Cerebellar nuclear complex (tissue), 1 donor: ENCODE results near the gene GABBR1.

ENCODE experiments used
- DNase-seq, 2 experiments: peaks; one replicate each; lab custom pipeline; 2025; lab: John Stamatoyannopoulos, UW

GABBR1 gene

DNA sequence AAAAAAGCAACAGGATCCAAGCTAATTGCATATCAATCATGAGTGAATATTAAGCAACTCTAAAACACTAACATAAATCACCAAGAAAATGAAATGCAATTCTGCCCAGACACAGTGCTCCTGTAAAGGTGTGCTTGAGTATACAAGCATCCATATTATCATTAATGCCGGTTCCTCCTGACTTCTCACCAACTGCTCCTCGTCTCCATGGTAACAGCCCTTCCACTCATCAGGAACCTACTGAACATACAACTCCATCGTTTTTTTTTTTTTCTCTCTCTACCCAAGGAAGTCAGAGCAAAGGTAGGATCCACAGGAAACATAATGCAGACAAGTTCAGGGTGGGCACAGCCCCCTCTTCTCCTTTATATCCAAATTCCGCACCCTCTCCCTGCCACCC, 12.4 kb downstream of the GABBR1 start:
- no peak for DNase-seq

GRCh38 chr6:29619578-29620160, 13.3 kb downstream of the GABBR1 start:
- DNase-seq: no peak

- DNase-seq: no peak
These were observed 15.0 kb downstream of the GABBR1 start for GRCh38 chr6:29617782-29618554.

GRCh38 chr6:29611426-29611825, 21.6 kb downstream of the GABBR1 start:
- DNase-seq: no peak

DNA sequence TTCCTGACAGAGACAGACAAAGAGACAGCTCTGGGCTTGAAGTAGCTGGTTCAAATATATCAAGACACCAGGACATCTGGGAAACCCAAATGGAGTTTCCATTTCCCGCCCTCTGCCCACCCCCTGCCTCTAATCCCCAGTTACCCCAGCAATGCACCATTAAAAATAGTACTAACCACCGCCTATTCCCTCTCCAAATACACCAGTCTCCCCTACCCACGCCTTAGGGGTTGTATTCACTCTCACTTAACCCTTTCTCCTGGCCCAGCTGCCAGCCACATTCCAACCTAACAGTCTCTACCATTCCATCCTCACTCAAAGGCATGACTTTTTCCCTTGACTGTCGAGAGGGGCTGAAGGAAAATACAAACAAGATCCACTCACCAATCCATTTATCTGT, 22.4 kb downstream of the GABBR1 start:
- no peak for DNase-seq

DNA sequence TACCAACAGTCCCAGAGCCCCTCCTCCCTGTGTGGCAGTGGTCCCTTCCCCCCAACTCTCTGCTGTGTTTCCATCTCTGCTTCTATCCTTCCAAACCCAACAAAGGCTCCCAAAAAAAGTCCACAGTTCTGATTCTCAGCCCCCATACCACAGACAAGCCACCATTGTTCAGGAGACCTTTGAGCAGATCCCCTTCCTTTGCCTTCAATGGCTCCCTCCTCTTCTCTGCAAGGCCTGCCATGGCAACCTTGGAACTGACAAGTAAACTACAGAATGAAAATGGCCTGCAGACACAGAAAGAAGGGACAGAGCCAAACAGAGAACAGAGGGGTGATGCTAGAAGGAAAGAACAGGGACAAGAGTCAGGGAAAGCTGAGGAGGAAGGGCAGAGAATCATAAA, 24.9 kb downstream of the GABBR1 start:
- no peak for DNase-seq

GRCh38 chr6:29603930-29604329, 29.1 kb downstream of the GABBR1 start:
- no peak for DNase-seq

GRCh38 chr6:29603456-29603855, 29.5 kb downstream of the GABBR1 start:
- DNase-seq: no peak

- DNase-seq: no peak
These were observed 30.2 kb downstream of the GABBR1 start for GRCh38 chr6:29602564-29603361.

DNA sequence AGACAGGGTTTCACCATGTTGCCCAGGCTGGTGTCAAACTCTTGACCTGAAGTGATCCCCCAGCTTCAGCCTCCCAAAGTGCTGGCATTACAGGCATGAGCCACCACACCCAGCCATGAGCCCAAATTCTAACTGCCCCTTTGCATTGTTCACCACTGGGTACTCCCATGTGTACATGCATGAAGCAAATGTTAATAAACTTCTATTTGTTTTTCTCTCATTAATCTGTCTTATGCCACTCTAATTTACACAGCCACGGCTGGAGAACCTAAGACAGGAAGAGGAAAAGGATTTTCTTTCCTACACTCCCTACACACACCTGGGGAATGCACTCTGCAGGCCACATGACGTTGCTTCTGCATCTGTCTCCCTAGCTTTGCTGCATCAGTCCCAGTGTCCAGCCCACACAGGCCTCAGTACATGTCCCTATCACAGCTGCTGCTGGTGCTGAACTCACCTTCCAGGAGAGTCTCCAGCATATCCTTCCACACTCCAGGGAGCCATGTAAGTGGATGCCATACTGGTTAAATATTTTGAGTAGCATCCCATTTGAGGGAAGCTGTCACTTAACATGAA, 34.7 kb downstream of the GABBR1 start:
- no peak for DNase-seq

DNA sequence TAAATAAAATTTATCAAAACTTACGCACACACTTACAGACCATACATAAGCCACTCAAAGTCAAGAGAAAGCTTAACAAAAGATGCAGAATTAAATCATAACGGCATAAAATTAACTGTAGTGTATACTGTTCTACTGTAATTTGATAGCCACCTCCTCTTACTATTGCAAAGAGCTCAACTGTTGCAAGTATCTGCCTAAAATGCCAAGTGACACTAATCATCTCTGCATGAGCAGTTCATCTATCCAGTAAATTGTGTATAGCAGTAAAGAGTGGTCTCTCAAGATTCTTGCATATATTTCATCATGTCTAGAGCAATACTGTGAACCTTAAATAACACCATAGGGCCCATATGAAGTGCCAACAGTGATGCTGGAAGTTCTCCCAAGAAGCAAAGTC, 35.8 kb downstream of the GABBR1 start:
- no peak for DNase-seq

DNA sequence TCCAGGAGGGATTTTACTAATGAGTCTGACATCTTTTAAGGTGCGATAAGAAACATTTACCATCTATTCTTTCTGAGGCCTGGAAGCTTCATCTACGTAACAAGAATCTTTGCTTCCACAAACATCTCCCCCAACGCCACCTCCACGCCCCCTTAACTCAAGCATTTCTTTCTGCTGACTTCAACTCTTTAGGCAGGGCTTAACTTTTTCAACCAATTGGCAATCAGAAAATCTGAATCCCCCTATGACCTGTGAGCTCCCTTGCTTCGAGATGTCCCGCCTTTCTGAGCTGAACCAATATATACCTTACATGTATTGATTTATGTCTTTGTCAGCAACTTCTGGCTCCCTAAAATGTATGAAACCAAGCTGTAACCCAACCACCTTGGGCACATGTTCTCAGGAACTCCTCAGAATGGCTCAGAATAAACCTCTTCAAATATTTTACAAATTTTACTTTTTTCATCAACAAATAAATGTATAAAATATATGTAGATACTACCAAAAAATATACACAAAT, 36.5 kb downstream of the GABBR1 start:
- no peak for DNase-seq

DNA sequence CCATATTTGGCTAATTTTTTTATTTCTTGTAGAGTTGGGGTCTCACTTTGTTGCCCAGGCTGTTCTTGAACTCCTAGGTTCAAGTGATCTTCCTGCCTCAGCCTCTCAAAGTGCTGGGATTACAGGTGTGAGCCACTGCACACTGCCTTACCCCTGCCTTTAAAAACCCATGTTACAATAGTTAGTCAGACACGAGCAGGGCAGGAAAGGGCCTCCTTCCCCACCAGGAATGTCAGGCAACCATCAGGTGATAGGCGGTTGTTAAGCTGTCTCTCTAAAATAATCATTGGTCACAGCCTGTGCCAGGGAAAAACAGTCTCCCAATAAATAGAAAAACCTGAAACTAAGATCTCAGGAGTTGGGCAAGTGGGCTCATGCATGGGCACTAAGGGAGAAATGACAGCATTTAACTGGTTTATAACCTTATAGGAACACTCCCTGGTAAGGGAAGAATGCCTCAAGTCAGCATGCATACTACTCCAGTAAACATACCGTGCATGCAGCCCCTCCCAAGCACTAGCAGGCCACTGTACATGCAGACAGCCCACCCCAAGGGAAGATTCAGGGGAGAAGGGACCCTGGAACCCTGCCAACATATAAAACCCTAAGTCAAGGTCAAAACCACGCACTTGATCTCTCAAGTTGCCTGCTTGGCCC, 39.7 kb downstream of the GABBR1 start:
- no peak for DNase-seq

GRCh38 chr6:29591677-29592076, 41.3 kb downstream of the GABBR1 start:
- DNase-seq: no peak

GRCh38 chr6:29590218-29590808, 42.7 kb downstream of the GABBR1 start:
- DNase-seq: no peak

GRCh38 chr6:29589423-29590048, 43.4 kb downstream of the GABBR1 start:
- peak in 1 of 2 experiments; percentile 9 for DNase-seq

- DNase-seq: no peak
These were observed 48.2 kb downstream of the GABBR1 start, which contains the start of gene OR2H2 for GRCh38 chr6:29584821-29585220. Gene OR2H2 (plus strand): TSS chr6:29585121. CDS start chr6:29587945, 2,824 bp downstream.

DNA sequence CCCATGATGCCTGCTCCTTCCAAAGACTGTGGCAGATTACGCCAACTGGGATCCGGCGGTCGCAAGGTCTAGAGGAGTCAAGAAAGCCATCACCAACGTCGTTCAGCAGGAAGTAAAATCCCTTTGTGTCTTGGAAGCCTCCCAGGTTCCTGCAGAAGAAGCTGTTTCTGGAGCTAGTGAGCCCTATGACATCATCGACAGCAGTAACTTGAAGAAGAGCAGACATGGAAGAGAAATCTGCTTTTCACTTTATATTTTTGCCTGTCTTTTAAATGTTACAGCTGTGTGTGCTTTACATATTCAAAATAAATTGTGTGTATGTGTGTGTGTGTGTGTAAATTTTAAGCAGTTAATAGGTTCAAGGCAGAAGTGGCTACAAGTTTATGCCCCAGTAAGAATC, 55.4 kb downstream of the GABBR1 start:
- DNase-seq: no peak

GRCh38 chr6:29576056-29576455, 56.9 kb downstream of the GABBR1 start:
- DNase-seq: no peak

DNA sequence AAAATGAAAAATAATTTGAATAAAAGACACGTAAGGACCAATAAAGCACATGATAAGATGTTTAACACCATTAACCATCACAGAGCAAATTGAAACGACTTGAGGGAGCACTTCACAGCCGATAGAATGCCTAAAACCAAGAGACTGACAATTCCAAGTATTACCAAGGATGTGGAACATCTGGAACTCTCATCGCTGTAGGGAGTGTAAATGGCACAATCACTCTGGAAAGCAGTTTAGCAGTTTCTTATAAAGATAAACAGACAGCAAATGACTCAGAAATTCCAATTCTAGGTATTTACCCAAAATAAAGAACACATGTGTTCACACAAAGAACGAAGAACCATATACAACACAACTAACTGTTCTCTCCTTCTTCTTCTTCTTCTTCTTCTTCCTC, 65.0 kb downstream of the GABBR1 start:
- DNase-seq: no peak

- DNase-seq: no peak
These were observed 65.4 kb downstream of the GABBR1 start for GRCh38 chr6:29567541-29567940.
